HEK293 (cell line): ENCODE results near the gene CASKIN1.
"Not testable (repeated sequence)": the region's sequence is repeated elsewhere in the genome, so short reads cannot be mapped to it uniquely, and the experiment has no call there.

ENCODE experiments used
- PRDM1 ChIP-seq: fragments of 450-650 bp; formaldehyde crosslinking; IDR thresholded peaks from 2 replicates; pipeline ENCODE4; 2016; ENCODE audit warnings: missing biosample characterization, missing genetic modification characterization
- REST ChIP-seq: fragments of 450-650 bp; formaldehyde crosslinking; IDR thresholded peaks from 2 replicates; pipeline ENCODE4 v1.5.1; 2016; ENCODE audit warnings: missing biosample characterization, missing genetic modification characterization
- ZNF140 ChIP-seq: fragments of 450-650 bp; formaldehyde crosslinking; IDR thresholded peaks from 2 replicates; pipeline ENCODE4 v1.5.1; 2016; ENCODE audit warnings: missing biosample characterization, missing genetic modification characterization
- ZNF280D ChIP-seq: fragments of 450-650 bp; formaldehyde crosslinking; IDR thresholded peaks from 2 replicates; pipeline ENCODE4 v1.5.1; 2016; ENCODE audit warnings: missing biosample characterization, missing genetic modification characterization
- ZNF433 ChIP-seq: fragments of 450-650 bp; formaldehyde crosslinking; IDR thresholded peaks from 2 replicates; pipeline ENCODE4 v1.5.1; 2016; ENCODE audit warnings: missing biosample characterization, missing genetic modification characterization, low read depth

GRCh38 chr16:2133797-2134196, 62.6 kb downstream of the CASKIN1 start:
- not testable (repeated sequence) for TF ChIP-seq ZNF280D; PRDM1 (tag by site-specific recombination); REST (tag by site-specific recombination); ZNF140 (tag by site-specific recombination); ZNF433 (tag by site-specific recombination)
